Lower lobe of right lung (tissue), 2 donors: ENCODE results near the gene FAM120B. TPM values are rescaled to one million over a fixed set of nuclear protein-coding genes. Genes with fewer than 3 reads are reported as not detected.

ENCODE experiments used
- ATAC-seq, 2 donors: fragments of 200-7000 bp; cut with Tn5 transposase; one replicate each; pipeline ENCODE4 v1.9.1; 2020 to 2022; ENCODE audit warnings: mild to moderate bottlenecking in 2 of 2, moderate library complexity in 2 of 2
- DNase-seq: peaks from one replicate; pipeline ENCODE4 v3.0.0-alpha.2; 2020
- H3K27ac ChIP-seq: fragments of 200-600 bp; one replicate; pipeline ENCODE4 v1.8.0; 2022
- H3K27me3 ChIP-seq: fragments of 200-600 bp; one replicate; pipeline ENCODE4 v1.8.0; 2022; ENCODE audit warnings: low read depth
- H3K36me3 ChIP-seq: fragments of 200-600 bp; one replicate; pipeline ENCODE4 v1.8.0; 2022; ENCODE audit warnings: mild to moderate bottlenecking
- H3K4me1 ChIP-seq: fragments of 200-600 bp; one replicate; pipeline ENCODE4 v1.8.0; 2022
- H3K4me3 ChIP-seq: fragments of 200-600 bp; one replicate; pipeline ENCODE4 v1.8.0; 2022; ENCODE audit warnings: mild to moderate bottlenecking
- H3K9me3 ChIP-seq: fragments of 200-600 bp; one replicate; pipeline ENCODE4 v1.8.0; 2022
- intact Hi-C: fragments of 100-400 bp; cut with DNase I; formaldehyde crosslinking; loops from one replicate; pipeline ENCODE4 v1.11.0; 2022
- total RNA-seq: library from RNA; stranded (reverse); fragmentation: NEBNext Ultra II Directional; extraction: Animal tissue kit (Norgen Biotek cat#: 25700); gene quantifications from one replicate; pipeline ENCODE4 v1.2.1, GENCODE V29; 2021
- TF ChIP-seq, protein P1 (sequence below): fragments of 200-600 bp; IDR thresholded peaks from one replicate; pipeline ENCODE4 v1.8.0; 2022; ENCODE audit warnings: antibody characterized with exemption, mild to moderate bottlenecking
- donor health status: DM: no; HTN: yes; CAD: no; lungs with severe emphysema.

Gene FAM120B
- total RNA-seq, 1 donor from 2014 or later, result 29.0 TPM

DNA sequence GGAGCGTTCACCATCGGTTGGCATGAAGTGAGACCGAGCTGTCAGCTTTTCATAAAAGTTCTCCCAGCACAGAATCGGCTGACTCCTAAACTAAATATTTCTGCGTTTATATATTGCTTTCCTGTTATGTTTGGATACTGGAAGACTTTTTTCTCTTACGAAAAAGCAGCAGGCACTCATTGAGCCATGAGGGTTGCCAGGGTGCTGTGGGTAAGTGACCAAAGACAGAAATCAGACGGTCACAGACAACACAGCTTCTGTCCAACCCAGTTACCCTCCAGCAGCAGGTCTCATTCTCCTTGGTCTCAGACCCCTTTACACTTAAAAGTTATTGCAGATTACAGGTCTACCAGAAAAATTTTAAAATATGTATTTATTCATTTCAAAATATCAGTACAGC, 113.7 kb downstream of the FAM120B start:
- H3K4me1 ChIP-seq, result no peaks in the 10 kb centered on the region
- no peak overlapping the region for H3K27ac ChIP-seq
- H3K36me3 ChIP-seq, result no peaks in the 10 kb centered on the region
- ATAC-seq, result no peak
- H3K4me3 ChIP-seq, result no peak overlapping the region
- intact Hi-C loops, result no loop called here
- no peak for DNase-seq
- H3K27me3 ChIP-seq, result peaks cover 4% of the 10 kb centered on the region
- H3K9me3 ChIP-seq, result no peaks in the 10 kb centered on the region
- TF ChIP-seq, protein P1, sequence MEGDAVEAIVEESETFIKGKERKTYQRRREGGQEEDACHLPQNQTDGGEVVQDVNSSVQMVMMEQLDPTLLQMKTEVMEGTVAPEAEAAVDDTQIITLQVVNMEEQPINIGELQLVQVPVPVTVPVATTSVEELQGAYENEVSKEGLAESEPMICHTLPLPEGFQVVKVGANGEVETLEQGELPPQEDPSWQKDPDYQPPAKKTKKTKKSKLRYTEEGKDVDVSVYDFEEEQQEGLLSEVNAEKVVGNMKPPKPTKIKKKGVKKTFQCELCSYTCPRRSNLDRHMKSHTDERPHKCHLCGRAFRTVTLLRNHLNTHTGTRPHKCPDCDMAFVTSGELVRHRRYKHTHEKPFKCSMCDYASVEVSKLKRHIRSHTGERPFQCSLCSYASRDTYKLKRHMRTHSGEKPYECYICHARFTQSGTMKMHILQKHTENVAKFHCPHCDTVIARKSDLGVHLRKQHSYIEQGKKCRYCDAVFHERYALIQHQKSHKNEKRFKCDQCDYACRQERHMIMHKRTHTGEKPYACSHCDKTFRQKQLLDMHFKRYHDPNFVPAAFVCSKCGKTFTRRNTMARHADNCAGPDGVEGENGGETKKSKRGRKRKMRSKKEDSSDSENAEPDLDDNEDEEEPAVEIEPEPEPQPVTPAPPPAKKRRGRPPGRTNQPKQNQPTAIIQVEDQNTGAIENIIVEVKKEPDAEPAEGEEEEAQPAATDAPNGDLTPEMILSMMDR, result no peak

DNA sequence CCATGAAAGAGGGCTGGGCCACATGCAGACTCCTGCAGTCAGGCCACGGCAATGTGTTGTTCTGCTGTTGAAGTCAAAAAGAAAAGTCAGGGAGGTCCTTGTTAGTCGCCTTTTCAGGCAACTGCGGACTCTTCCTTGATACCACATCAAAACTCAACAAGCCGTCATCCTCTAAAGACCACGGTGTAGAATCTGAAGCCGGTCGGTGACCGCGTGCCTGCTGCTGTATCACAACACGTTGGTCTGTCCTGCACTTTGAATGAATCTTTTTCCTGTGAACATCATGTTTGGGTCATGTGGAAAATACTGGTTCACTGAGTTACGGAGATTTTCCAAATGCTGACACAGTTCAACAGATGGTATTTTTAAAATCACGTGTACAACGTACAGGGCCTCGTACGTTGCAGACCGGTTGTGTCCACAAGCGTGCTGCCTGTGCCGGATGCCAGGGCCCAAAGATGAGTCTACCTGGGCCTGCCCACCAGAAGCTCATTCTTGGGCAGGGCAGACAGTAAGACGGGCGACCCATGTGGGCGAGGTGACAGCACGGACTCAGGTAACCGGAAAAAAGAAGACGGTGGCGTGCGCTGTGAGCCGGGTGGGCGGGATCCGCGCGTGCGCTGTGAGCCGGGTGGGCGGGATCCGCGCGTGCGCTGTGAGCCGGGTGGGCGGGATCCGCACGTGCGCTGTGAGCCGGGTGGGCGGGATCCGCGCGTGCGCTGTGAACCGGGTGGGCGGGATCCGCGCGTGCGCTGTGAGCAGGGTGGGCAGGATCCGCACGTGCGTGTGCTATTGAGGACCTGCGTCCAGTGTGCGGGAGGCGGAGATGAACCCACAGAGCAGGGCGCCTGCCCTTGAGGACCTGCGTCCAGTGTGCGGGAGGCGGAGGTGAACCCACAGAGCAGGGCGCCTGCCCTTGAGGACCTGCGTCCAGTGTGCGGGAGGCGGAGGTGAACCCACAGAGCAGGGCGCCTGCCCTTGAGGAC, 114.5 kb downstream of the FAM120B start:
- H3K36me3 ChIP-seq, result no peaks in the 10 kb centered on the region
- intact Hi-C loops, result no loop called here
- H3K4me1 ChIP-seq, result no peaks in the 10 kb centered on the region
- H3K27ac ChIP-seq, result no peak overlapping the region
- no peak for DNase-seq
- ATAC-seq, result no peak
- TF ChIP-seq, protein P1, result no peak
- H3K4me3 ChIP-seq, result no peak overlapping the region
- H3K9me3 ChIP-seq, result no peaks in the 10 kb centered on the region
- peaks cover 4% of the 10 kb centered on the region for H3K27me3 ChIP-seq

DNA sequence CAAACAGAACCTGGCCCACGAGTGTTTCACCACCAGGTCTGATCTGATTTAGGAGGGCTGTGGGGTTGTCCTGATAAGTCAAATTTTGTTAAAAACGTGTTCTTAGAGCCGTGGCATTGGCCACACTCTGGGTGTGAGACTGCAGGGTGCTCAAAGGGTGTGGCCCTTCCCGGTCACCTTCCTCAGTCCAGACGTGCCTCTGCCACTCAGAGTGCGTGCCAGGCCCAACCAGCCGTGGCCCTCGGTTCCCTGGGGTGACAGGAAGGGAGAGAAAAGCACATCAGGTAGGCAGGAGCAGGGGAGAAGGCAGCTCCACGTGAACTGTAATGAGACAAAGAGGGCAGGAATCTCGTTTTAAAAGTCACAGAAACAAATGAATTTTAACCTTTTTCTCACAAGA, 115.4 kb downstream of the FAM120B start:
- TF ChIP-seq, protein P1, result no peak
- no peak overlapping the region for H3K4me3 ChIP-seq
- H3K27me3 ChIP-seq, result peaks cover 4% of the 10 kb centered on the region
- no peaks in the 10 kb centered on the region for H3K9me3 ChIP-seq
- DNase-seq (no peak), ATAC-seq (peak in 1 of 2 donors; percentile 29)
- no peak overlapping the region for H3K27ac ChIP-seq
- H3K4me1 ChIP-seq, result no peaks in the 10 kb centered on the region
- H3K36me3 ChIP-seq, result no peaks in the 10 kb centered on the region
- intact Hi-C loops, result no loop called here

DNA sequence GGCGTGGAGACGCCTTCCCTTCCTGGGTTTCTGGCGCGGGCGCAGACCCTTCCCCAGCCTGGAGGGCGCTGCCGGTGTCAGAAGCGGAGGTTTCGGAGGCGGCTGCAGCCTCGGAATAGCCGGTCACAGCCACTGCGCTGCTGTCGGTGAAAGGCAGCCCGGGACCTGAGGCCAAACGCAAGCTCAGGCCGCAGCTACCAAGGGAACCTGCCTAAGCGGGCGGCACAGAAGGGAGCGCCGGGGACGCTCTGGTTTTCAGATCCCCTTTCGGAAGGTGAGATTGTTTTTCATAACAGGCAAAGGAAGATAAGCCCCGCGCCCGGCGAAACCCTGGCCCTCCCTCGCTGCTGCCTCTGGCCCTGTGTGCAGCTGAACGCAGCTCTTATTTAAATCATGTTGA, 116.5 kb downstream of the FAM120B start:
- no peaks in the 10 kb centered on the region for H3K4me1 ChIP-seq
- no peak overlapping the region for H3K4me3 ChIP-seq
- no peaks in the 10 kb centered on the region for H3K36me3 ChIP-seq
- DNase-seq, result no peak
- no peak overlapping the region for H3K27ac ChIP-seq
- ATAC-seq, result no peak
- H3K27me3 ChIP-seq, result peaks cover 4% of the 10 kb centered on the region
- intact Hi-C loops, result no loop called here
- H3K9me3 ChIP-seq, result no peaks in the 10 kb centered on the region
- TF ChIP-seq, protein P1, result no peak

DNA sequence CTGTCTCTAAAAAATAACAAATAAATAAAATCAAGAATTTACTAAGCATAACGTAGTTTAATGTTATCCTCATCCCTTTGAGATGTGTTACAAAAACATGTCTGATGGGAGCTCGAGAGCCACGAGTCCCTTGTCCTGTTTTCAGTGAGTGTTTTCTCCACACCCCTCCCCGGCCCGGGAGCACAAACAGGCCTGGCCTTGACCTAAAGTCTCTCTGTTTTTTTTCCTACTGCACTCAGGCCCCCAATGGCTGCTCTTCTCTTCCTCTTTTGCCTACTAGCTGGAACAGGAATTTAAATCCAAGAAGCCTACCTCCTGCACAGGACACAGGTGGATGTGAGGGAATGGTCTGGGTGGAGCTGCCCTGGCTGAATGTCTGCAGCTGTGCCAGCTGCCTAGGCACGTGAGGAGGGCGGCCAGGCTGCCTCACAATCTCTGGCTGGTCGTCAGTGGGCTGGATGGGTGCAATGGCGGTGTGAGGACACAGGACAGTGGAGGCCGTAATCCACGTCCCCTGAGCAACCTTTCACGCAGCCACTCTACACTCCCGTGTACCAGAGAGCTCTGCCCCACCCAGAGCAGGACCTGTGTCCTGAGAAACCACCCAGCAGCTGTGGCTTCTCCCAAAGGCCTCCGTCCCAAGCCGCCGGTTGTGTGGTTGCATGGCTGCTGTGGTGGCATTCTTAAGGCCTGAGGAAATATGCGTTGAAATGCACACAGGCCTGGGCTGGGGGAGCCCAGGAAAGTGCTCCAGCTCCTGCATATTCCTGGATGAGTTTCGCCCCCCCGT, 117.5 kb downstream of the FAM120B start:
- peaks cover 4% of the 10 kb centered on the region for H3K27me3 ChIP-seq
- no peaks in the 10 kb centered on the region for H3K36me3 ChIP-seq
- H3K9me3 ChIP-seq, result no peaks in the 10 kb centered on the region
- intact Hi-C loops, result no loop called here
- ATAC-seq (no peak), DNase-seq (no peak)
- H3K27ac ChIP-seq, result no peak overlapping the region
- no peaks in the 10 kb centered on the region for H3K4me1 ChIP-seq
- H3K4me3 ChIP-seq, result no peak overlapping the region
- TF ChIP-seq, protein P1, result no peak
